Upper lobe of right lung (tissue), 1 donor: Measurements from ENCODE around the gene TOR4A. TPM values are rescaled to one million over a fixed set of nuclear protein-coding genes. Genes with fewer than 3 reads are reported as not detected.
A peak's percentile ranks its signal among the peaks of the same experiment; 100 is the strongest.

ENCODE experiments used
- ATAC-seq: fragments of 200-7000 bp; cut with Tn5 transposase; one replicate; pipeline ENCODE4 v1.9.1; 2020; ENCODE audit warnings: mild to moderate bottlenecking, moderate library complexity
- DNase-seq: peaks from one replicate; pipeline ENCODE4 v3.0.0-alpha.2; 2020
- H3K27ac ChIP-seq: fragments of 200-600 bp; one replicate; pipeline ENCODE4 v1.8.0; 2022
- H3K27me3 ChIP-seq: fragments of 200-600 bp; one replicate; pipeline ENCODE4 v1.8.0; 2022; ENCODE audit warnings: mild to moderate bottlenecking
- H3K36me3 ChIP-seq: fragments of 200-600 bp; one replicate; pipeline ENCODE4 v1.8.0; 2022
- H3K4me1 ChIP-seq: fragments of 200-600 bp; one replicate; pipeline ENCODE4 v1.8.0; 2022
- H3K4me3 ChIP-seq: fragments of 200-600 bp; one replicate; pipeline ENCODE4 v1.8.0; 2022; ENCODE audit warnings: mild to moderate bottlenecking
- H3K9me3 ChIP-seq: fragments of 200-600 bp; one replicate; pipeline ENCODE4 v1.8.0; 2022
- intact Hi-C: fragments of 100-400 bp; cut with DNase I; formaldehyde crosslinking; loops from one replicate; pipeline ENCODE4 v1.11.0; 2022
- total RNA-seq: library from RNA; stranded (reverse); fragmentation: NEBNext Ultra II Directional; extraction: Animal tissue kit (Norgen Biotek cat#: 25700); gene quantifications from one replicate; pipeline ENCODE4 v1.2.1, GENCODE V29; 2021
- TF ChIP-seq, protein P1 (sequence below): fragments of 200-600 bp; IDR thresholded peaks from one replicate; pipeline ENCODE4 v1.8.0; 2022; ENCODE audit warnings: antibody characterized with exemption
- donor health status: DM: no; HTN: yes; CAD: no; lungs with severe emphysema.

TOR4A gene
- total RNA-seq, 1 donor from 2014 or later: 27.4 TPM

DNA sequence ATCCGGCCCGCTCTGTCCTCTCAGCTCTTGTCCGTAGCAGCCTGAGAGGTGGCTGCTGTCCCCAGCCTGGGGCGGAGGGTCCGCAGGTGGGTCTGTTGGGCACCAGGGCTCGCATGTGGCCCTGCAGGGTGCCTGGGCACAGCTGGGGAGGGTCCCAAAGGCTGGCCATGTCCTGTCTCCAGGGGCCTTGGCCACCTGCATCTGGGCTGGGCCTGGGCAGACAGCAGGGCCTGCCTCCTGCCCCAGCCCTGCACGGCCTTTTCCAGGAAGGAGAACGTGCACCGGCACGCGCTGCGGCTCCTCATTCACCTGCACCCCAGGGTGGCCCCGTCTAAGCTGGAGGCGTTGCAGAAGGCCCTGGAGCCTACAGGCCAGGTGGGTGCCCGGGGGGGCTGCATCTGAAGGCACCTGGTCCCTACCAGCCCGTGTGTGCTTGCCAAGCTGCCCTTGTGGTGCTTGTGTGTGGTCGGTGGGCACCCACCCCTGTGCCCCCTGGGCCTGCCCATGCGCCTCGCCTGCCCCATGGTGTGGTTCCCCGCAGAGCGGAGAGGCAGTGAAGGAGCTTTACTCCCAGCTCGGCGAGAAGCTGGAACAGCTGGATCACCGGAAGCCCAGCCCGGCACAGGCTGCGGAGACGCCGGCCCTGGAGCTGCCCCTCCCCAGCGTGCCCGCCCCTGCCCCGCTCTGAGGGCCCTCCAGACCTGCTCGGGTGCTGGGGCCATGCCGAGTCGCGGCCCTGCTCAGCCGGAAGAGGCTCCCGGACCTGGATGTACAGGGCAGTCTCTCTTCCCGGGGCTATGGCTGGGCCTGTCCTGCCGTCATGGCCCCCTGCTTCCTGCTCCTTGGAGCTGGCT lies 5.1 kb upstream of the TOR4A start:
- TF ChIP-seq, protein P1, sequence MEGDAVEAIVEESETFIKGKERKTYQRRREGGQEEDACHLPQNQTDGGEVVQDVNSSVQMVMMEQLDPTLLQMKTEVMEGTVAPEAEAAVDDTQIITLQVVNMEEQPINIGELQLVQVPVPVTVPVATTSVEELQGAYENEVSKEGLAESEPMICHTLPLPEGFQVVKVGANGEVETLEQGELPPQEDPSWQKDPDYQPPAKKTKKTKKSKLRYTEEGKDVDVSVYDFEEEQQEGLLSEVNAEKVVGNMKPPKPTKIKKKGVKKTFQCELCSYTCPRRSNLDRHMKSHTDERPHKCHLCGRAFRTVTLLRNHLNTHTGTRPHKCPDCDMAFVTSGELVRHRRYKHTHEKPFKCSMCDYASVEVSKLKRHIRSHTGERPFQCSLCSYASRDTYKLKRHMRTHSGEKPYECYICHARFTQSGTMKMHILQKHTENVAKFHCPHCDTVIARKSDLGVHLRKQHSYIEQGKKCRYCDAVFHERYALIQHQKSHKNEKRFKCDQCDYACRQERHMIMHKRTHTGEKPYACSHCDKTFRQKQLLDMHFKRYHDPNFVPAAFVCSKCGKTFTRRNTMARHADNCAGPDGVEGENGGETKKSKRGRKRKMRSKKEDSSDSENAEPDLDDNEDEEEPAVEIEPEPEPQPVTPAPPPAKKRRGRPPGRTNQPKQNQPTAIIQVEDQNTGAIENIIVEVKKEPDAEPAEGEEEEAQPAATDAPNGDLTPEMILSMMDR: no peak
- Histone ChIP-seq H3K9me3 (no peaks in the 10 kb centered on the region), H3K4me1 (peaks cover 59% of the 10 kb centered on the region), H3K27me3 (no peaks in the 10 kb centered on the region), H3K27ac (no peak overlapping the region), H3K36me3 (peaks cover 28% of the 10 kb centered on the region), H3K4me3 (no peak overlapping the region)
- peak; percentile 65 for DNase-seq
- no peak for ATAC-seq
- intact Hi-C loops: no loop called here

DNA sequence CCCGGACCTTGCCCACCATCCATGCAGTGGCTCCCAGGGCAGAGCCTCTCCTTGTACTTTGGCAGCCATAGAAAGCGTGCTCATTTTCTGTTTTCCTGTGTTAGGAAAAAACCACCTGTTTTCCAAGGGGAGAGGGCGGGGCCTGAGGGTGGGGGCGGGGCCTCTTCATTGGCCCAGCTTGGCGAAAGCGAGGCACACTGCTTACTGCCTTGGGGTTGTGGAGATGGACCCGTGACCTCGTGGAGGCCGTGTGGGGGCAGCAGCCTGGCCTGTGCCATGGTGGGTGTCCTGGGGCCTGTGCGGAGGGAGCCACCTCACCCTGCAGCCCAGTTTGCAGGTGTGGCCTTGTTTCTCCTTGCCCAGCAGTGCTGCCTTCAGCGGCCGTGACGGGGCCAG lies 4.4 kb upstream of the TOR4A start:
- peaks cover 23% of the 10 kb centered on the region for H3K36me3 ChIP-seq
- intact Hi-C loops: no loop called here
- peak overlapping the region; percentile 17 for H3K27ac ChIP-seq
- H3K9me3 ChIP-seq: no peaks in the 10 kb centered on the region
- H3K27me3 ChIP-seq: no peaks in the 10 kb centered on the region
- TF ChIP-seq, protein P1: no peak
- DNase-seq (peak; percentile 62), ATAC-seq (no peak)
- H3K4me1 ChIP-seq: peaks cover 55% of the 10 kb centered on the region
- H3K4me3 ChIP-seq: no peak overlapping the region

DNA sequence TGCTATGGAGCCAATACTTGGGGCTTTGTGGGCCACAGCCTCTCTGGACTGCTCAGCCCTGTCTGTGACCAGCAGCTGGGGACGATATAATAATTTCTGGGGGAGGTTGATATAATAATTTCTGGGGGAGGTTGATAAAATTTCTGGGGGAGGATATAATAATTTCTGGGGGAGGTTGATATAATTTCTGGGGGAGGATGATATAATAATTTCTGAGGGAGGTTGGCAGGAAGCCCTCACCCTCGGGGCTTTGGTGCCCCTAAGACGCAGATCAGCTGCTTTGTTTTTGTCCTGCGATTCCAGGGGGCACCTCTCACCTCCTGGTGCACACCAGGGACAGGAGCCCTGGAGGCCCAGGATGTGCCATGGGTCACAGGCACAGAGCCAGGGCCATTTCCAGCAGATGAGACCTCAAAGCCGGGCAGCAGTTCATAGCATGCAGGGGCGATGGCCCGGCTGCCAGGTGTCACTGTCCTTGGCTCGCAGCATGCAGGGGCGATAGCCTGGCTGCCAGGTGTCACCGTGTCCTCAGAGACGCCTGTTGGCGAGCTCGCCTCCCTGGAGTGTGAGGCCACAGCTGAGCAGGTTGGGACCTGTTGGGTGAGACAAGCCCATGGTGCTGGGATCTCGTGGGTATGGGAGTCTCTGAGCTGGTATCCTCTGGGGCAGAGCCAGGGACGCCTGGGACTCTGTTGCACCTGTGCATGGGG lies 3.8 kb upstream of the TOR4A start:
- DNase-seq: peak; percentile 65
- Histone ChIP-seq H3K4me3 (no peak overlapping the region), H3K4me1 (peaks cover 48% of the 10 kb centered on the region), H3K9me3 (no peaks in the 10 kb centered on the region), H3K36me3 (peaks cover 22% of the 10 kb centered on the region), H3K27ac (peak overlapping the region; percentile 60), H3K27me3 (no peaks in the 10 kb centered on the region)
- TF ChIP-seq, protein P1: no peak
- intact Hi-C loops: no loop called here
- no peak for ATAC-seq

DNA sequence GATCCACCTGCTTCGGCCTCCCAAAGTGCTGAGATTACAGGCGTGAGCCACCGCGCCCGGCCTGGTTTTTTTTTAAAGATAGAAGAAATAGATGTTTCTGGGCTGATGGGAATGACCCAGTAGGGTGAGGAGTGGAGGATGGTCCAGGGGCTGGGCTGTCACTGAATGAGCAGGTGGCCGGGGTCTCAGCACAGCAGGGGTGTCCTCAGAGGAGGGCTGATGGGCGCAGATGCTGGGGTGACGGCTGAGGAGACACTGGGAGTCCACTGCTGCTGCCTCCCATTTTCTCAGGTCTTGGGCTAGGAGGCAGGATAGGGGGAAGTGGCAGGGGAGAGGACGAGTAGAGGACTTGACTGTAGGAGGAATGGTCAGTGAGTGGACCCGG lies 2.3 kb upstream of the TOR4A start:
- peaks cover 34% of the 10 kb centered on the region for H3K4me1 ChIP-seq
- no peak for DNase-seq
- peak overlapping the region; percentile 95 for H3K27ac ChIP-seq
- ATAC-seq: no peak
- no peaks in the 10 kb centered on the region for H3K9me3 ChIP-seq
- no peaks in the 10 kb centered on the region for H3K27me3 ChIP-seq
- no peak overlapping the region for H3K4me3 ChIP-seq
- intact Hi-C loops: no loop called here
- TF ChIP-seq, protein P1: no peak
- peaks cover 28% of the 10 kb centered on the region for H3K36me3 ChIP-seq

DNA sequence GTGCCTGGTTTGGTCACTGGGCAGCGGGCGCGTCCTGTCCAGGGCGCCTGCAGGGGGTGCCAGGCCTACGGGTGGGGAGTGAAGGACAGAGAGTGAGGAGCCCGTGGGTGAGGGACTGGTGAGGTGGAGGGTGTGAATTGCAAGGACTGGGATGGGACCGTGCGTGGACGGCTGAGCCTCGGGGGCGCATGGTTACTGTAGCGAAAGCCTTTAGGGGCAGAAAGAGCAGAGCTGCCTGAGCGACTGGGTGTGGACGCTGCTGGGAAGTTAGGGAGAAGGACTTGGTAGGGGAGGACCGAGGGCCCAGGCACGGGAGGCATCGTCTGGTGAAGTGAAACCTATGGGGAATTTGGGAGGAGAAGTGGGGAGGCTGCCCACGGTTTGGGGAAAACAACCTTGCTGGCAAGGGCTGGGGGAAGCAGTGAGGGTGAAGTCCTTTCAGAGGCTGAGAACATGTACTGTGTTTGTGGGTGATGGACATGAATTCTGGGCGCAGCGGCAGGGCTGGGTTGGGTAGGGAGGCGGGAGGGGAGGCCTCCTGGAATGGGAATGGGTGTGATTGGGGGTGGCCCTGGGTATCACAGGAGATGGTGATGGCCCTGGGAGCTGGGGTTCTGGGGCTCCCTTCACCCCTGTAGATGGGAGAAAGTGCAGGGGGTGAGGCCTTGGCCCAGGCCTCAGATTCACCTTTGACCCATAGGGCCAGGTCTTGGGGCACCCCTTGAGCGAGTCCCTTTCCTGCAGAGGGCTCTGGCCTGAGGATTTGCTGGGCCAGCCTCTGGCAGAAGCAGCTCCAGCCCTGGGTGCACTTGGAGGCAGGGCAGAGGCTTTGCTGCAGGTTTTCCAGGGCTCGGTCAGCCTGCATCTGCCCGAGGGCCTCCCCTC lies 1.7 kb upstream of the TOR4A start:
- Histone ChIP-seq H3K4me3 (no peak overlapping the region), H3K4me1 (peaks cover 34% of the 10 kb centered on the region), H3K27me3 (no peaks in the 10 kb centered on the region), H3K9me3 (no peaks in the 10 kb centered on the region), H3K36me3 (peaks cover 34% of the 10 kb centered on the region), H3K27ac (peak overlapping the region; percentile 95)
- intact Hi-C loops: no loop called here
- TF ChIP-seq, protein P1: no peak
- ATAC-seq: no peak
- peak; percentile 68 for DNase-seq
